Fibroblast of the conjunctiva (primary cell): Measurements from ENCODE around the gene POLR1E.
"Not testable (repeated sequence)": the region's sequence is repeated elsewhere in the genome, so short reads cannot be mapped to it uniquely, and the experiment has no call there.

Experiments
- DNase-seq: peaks from one replicate; pipeline ENCODE4 v3.0.0-alpha.2; 2010; ENCODE audit warnings: low read depth

The POLR1E gene

GRCh38 chr9:37465249-37466036, 20.3 kb upstream of the POLR1E start, which contains the start of gene ZBTB5:
ZBTB5 (minus strand) TSS chr9:37465450; CDS start chr9:37442551, 22,899 bp downstream.
- DNase-seq = peak; percentile 100

GRCh38 chr9:37466037-37466709, 19.6 kb upstream of the POLR1E start:
- DNase-seq = peak; percentile 82

- not testable (repeated sequence) for DNase-seq
Measured at GRCh38 chr9:37467530-37467929, 18.2 kb upstream of the POLR1E start.

GRCh38 chr9:37468620-37469019, 17.1 kb upstream of the POLR1E start:
- DNase-seq = no peak

- DNase-seq = peak; percentile 55
Measured at GRCh38 chr9:37471942-37472684, 13.6 kb upstream of the POLR1E start.

- not testable (repeated sequence) for DNase-seq
Measured at GRCh38 chr9:37473982-37474381, 11.8 kb upstream of the POLR1E start.

- no peak for DNase-seq
Measured at GRCh38 chr9:37474438-37474837, 11.3 kb upstream of the POLR1E start.

GRCh38 chr9:37476930-37477329, 8.8 kb upstream of the POLR1E start:
- DNase-seq = no peak

GRCh38 chr9:37477443-37477842, 8.3 kb upstream of the POLR1E start:
- DNase-seq = not testable (repeated sequence)

GRCh38 chr9:37477987-37478619, 7.6 kb upstream of the POLR1E start:
- DNase-seq = not testable (repeated sequence)

- no peak for DNase-seq
Measured at GRCh38 chr9:37480759-37481158, 5.0 kb upstream of the POLR1E start.

- DNase-seq = no peak
Measured at GRCh38 chr9:37486256-37486615, 488 bp downstream of the POLR1E start.

GRCh38 chr9:37486616-37487548, 1.1 kb downstream of the POLR1E start:
- peak; percentile 94 for DNase-seq

- no peak for DNase-seq
Measured at GRCh38 chr9:37491939-37492338, 6.2 kb downstream of the POLR1E start.

- DNase-seq = no peak
Measured at GRCh38 chr9:37495571-37495970, 9.8 kb downstream of the POLR1E start.

GRCh38 chr9:37496020-37496419, 10.3 kb downstream of the POLR1E start:
- no peak for DNase-seq

- DNase-seq = no peak
Measured at GRCh38 chr9:37497320-37497719, 11.6 kb downstream of the POLR1E start.

GRCh38 chr9:37498457-37498856, 12.7 kb downstream of the POLR1E start:
- DNase-seq = no peak

GRCh38 chr9:37499297-37499696, 13.5 kb downstream of the POLR1E start:
- no peak for DNase-seq

GRCh38 chr9:37501957-37502596, 16.3 kb downstream of the POLR1E start:
- DNase-seq = no peak

GRCh38 chr9:37503736-37504135, 18.0 kb downstream of the POLR1E start:
- DNase-seq = no peak
